Measurements from ENCODE around the gene DNAJC5G.
A peak's percentile ranks its signal among the peaks of the same experiment; 100 is the strongest.
"Not testable (repeated sequence)": the region's sequence is repeated elsewhere in the genome, so short reads cannot be mapped to it uniquely, and the experiment has no call there.

Gene DNAJC5G

GRCh38 chr2:27255187-27255586 is 20.0 kb upstream of the DNAJC5G start:
- DNase-seq (no peak), ATAC-seq (no peak)

GRCh38 chr2:27255660-27256059 is 19.6 kb upstream of the DNAJC5G start:
- no peak for DNase-seq
- no peak for ATAC-seq

- DNase-seq, result no peak
- no peak for ATAC-seq
Measured at GRCh38 chr2:27256855-27257454, 18.3 kb upstream of the DNAJC5G start.

- ATAC-seq (no peak), DNase-seq (no peak)
Measured at GRCh38 chr2:27258051-27258450, 17.2 kb upstream of the DNAJC5G start.

DNA sequence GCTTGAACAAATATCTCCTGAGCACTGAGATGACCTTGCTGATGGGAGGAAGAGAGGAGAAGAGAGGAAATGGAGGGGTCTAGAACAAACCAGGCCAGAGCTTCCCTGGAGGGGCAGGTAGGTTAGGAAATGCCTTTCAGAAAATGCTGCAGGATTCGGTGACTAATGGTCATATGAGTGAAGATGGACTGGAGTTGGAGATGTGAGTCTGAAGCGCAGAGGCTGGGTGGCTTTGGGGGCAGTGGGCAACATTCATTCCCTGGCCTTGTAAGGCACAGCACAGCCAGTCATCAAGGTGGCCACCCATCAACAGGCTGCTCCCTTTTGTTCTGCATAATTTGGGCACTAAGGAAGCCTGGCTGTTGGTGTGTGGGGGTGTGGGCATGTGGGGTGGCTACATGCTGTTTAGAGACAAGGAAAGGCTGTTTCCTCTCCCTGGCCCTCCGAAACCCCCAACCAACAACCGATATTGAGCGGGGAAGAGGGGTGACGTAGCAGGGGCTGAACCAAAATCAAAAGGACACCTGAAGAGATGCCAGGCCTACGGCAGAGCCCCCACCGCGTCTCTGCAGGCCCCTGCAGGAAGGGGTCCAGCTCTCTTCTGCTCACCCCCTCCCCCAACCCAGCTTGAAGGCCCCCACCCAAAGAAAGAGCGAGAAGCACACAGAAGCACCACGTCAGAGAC is 13.8 kb upstream of the DNAJC5G start:
- DNase-seq (no peak), ATAC-seq (no peak)

- ATAC-seq, result no peak
- DNase-seq, result no peak
Measured at GRCh38 chr2:27261926-27262298, 13.3 kb upstream of the DNAJC5G start.

- DNase-seq (peak; percentile 76), ATAC-seq (peak; percentile 51)
Measured at GRCh38 chr2:27262379-27263286, 12.6 kb upstream of the DNAJC5G start, which contains the start of gene SLC30A3. Gene SLC30A3, minus strand, starts transcription at chr2:27263047. Its CDS starts 141 bp downstream, at chr2:27262906.

DNA sequence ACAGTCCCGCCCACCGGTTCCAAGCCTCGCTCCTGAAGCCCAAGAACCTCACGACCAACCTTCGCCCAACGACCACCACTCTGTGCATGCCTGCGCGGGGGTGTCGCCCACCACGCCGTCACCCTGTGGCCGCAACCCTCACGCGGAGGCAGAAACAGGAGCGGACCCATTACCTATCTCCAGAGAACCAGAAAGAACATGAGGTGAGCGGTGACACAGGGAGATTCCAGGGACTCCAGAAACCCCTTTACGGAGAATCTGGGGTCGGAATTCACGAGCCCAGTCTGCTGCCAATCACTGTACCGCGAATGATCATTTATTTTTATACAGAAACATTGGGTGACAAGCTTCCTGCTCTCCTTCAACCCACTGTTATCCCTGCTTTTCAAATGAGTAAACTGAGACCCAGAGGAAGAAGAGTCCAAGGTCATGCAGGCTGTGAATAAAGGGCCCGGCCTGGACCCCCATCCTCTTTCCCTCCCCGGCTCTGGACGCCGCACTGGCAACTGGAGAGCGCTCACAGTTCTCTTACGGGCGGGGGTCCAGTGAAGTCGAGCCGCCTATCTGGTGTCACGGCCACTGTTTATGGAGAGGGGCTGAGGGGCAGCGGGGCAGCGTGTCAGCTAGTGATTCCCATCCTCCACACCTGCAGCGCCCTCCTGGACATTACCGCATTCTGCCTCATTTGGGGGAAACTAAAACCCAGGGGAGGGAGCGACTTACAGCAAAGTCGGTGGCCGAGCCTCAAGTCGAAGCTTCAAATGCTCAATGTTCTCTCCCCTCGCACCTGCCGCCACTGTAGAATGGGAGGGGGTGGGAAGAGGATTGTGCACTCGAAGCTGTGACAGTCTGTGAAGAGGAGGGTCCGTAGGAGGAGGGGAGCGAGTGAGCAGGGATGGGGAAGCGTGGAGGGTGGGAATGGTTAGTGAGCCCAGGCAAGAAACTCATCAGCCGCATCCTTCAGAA is 11.7 kb upstream of the DNAJC5G start:
- no peak for DNase-seq
- ATAC-seq, result no peak

DNA sequence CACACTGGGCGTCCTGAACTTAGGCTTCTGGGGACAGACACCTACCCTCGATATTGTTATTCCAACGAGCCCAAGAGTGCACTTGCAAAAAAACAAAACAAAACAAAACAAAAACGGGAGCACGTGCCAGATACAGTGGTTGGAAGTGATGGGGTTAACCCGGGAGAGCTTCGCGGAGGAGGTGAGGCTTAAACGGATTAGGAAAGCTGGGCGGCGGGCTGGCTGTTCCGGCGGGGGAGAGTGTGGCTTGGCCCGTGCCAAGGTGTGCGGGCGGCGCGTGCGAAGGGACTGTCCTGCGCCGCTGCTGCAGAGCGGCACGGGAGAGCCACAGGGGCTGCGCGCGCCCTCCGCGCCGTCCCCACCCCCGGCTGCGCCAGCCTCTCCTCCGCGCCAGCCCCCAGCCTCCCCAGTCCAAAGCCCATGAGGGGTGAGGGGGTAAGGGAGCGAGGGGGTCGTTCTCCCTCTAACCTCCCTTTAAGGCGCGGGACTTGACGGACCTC is 10.9 kb upstream of the DNAJC5G start:
- DNase-seq, result peak; percentile 19
- no peak for ATAC-seq

DNA sequence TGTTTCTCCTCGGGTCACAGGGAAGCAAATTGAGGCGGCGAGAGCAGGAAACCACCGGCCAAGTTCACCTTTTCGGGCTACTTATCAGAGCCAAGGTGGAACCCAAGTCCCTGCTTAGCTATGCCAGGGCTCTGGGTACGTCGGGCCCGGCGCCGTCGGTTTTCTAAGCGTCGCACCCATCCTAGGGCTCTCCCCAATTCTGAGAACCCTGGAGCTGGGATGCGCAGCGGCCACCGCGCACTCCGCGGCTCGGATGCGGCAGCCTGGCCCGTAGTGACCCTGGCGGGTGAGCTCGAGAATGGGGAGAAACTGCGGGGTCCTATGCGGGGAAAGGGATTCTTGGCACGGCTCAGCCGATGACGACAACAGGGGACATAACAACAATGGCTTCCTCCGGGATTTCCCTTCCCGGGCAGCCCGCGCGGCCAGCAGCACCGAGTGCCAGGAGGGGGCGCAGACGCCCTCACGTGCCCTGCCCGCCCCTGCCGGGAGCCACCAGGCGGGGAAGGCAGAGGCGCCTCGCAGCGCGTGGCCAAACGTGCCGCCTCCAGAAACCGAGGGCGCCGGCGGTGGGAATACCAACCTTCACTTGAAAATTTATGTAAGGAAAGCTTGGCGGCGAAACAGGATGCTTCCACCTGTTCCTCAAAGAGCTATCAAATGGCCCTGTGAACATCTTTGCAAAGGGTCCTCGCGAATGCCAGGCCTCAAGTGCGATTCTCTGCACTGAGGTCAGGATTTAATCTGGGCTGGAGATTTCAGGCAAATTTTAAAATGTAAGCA is 10.3 kb upstream of the DNAJC5G start:
- ATAC-seq (peak; percentile 71), DNase-seq (peak; percentile 73)

- ATAC-seq (no peak), DNase-seq (no peak)
Measured at GRCh38 chr2:27265536-27265870, 9.7 kb upstream of the DNAJC5G start.

- ATAC-seq, DNase-seq: not testable (repeated sequence)
Measured at GRCh38 chr2:27268296-27268695, 6.9 kb upstream of the DNAJC5G start.

DNA sequence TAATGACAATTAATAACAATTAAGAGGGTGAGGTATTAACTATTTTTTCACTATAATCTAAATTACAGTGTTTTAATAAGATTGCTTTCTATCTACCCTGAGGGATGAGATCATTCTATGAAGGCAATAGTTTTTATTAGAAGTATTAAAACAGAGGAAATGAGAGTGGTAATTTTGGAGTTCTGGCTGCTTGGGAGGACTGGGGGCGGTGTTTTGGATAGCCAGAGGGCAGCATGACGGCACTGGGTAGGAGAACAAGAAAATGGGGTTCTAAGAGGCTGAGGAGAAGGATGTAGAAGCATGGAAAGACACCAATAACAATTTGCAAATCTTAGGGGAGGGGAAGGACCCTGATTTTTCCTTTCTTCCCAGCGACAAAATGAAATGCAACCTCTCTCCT is 5.1 kb upstream of the DNAJC5G start:
- ATAC-seq (no peak), DNase-seq (no peak)

DNA sequence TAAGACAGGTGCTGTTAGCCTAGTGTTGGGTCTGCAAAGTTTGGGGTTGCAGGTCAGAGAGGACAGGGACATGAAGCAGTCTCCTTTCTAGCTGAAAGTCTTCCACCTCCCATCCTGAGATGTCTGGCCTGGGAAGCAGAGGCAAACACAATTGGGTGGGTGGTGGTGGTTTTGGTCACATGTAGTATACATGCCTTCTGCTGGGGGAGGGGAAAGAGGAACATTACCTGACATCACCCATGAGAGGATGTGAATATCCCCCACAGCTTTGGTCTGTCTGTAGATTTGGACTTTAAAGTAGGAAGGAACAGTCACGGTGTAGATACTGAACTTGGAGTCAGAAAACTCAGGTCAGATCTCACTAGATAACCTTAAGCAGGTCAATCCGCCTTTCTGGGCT is 4.6 kb upstream of the DNAJC5G start:
- ATAC-seq, result no peak

DNA sequence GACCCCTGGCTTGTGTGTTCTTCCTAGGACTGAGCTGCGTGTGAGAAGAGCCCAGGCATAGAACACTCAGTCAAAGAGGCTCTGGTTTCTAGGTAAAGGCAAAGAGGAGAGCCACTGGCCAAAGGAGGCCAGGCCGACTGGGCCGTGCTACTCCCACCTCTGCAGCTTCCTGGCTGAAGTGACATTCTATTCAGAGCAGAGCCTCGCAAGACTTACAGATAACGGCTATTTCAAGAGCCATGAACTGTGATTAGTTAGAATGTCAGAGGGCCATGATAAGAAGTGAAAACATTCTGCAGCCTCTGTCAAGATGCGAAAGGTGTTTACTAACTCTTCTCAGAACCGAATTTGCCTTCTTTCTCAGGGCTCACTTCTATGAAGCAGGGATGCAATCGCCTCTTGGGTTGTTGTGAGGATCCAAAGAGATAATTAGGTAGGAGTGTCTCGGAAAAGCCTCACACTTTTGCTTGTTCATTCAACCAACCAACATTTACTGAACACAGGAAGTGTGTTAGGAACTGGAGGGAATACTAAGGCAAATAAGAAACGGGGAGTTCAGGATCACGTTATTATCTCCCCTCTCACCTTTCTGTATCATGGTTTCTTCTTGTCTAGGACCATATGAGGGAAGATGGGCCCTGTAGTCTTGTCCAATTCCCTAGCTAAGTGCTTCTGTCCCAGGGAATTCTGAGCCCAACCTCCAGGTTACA is 3.4 kb upstream of the DNAJC5G start:
- no peak for DNase-seq
- no peak for ATAC-seq

More for the DNA sequence above, 4.6 kb upstream of the DNAJC5G start:
- no peak for DNase-seq

DNA sequence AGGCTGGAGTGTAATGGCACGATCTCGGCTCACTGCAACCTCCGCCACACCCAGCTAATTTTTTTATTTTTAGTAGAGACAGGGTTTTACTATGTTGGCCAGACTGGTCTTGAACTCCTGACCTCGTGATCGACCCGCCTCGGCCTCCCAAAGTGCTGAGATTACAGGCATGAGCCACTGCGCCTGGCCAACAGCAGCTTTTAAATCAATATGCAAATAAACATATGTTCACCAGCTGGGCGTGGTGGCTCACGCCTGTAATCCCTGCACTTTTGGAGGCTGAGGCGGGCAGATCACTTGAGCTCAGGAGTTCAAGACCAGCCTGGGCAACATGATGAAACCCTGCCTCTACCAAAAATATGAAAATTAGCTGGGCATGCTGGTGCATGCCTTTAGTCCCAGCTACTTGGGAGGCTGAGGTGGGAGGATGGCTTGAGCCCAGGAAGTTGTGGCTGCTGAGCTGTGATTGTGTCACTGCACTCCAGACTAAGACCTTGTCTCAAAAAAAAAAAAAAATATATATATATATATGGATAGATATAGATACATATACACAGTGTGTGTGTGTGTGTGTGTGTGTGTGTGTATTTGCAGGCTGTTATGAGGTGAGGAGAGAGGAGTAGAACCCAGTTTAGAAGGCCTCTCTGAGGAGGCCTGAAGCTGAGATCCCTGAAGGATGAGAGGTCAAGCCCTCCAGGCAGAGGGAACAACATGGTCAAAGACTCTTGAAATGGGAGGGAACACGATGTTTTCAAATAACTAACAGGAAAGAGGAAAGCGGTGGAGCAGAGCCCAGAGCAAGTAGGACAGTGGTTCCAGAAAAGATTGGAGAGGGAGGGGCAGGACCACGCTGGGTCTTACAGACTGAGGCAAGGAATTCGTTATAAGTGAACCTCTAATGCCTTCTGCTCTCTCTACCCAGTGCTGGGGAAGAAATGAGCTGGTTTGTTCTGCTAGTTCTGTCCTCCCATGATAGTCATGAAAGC is 2.4 kb upstream of the DNAJC5G start:
- not testable (repeated sequence) for ATAC-seq, DNase-seq

- ATAC-seq (no peak), DNase-seq (no peak)
Measured at GRCh38 chr2:27278010-27278409, 2.8 kb downstream of the DNAJC5G start.

- DNase-seq (no peak), ATAC-seq (no peak)
Measured at GRCh38 chr2:27280826-27281225, 5.6 kb downstream of the DNAJC5G start.

- DNase-seq (no peak), ATAC-seq (no peak)
Measured at GRCh38 chr2:27281442-27281841, 6.2 kb downstream of the DNAJC5G start.

Measured in stimulated activated naive CD8-positive, alpha-beta T cell treated with anti-CD3 and anti-CD28 coated beads, Interleukin-15, Interleukin-2, amounts not matched to agents 100 U/mL and 50 U/mL, for 24 hours (primary cell).